Gastrocnemius medialis (tissue), 4 donors: Measurements from ENCODE around the gene RPL27A. TPM values are rescaled to one million over a fixed set of nuclear protein-coding genes. Genes with fewer than 3 reads are reported as not detected.
A peak's percentile ranks its signal among the peaks of the same experiment; 100 is the strongest.

Experiments used
- ATAC-seq, 2 donors: fragments of 150-250 bp; one replicate each; pipeline ENCODE4 v1.9.1; 2016
- DNase-seq, 2 donors: peaks; one replicate each; pipeline ENCODE4 v3.0.0-alpha.2; 2019
- H3K27ac ChIP-seq, 4 donors: fragments of 200-600 bp; sonication (generic); 1 replicate in 1 of 4; 2 replicates in 3 of 4; pipeline ENCODE4 v1.5.1; 2016 to 2018; ENCODE audit warnings: mild to moderate bottlenecking in 2 of 4, moderate library complexity in 1 of 4
- H3K27me3 ChIP-seq, 3 donors: fragments of 200-600 bp; sonication (generic) in 2 of 3; 1 replicate in 1 of 3; 2 replicates in 2 of 3; pipeline versions ENCODE4 v1.5.1 to v1.6.0; 2016 to 2019; ENCODE audit warnings: mild to moderate bottlenecking in 1 of 3, moderate library complexity in 1 of 3
- H3K36me3 ChIP-seq, 2 donors: fragments of 200-600 bp; sonication (generic) in 1 of 2; one replicate each; pipeline ENCODE4 v1.5.1; 2017 to 2018
- H3K4me1 ChIP-seq, 2 donors: fragments of 200-600 bp; sonication (generic) in 1 of 2; one replicate each; pipeline ENCODE4 v1.5.1; 2016 to 2017; ENCODE audit warnings: mild to moderate bottlenecking in 2 of 2
- H3K4me3 ChIP-seq, 4 donors: fragments of 200-600 bp; sonication (generic) in 3 of 4; 1 replicate in 1 of 4; 2 replicates in 3 of 4; pipeline ENCODE4 v1.5.1; 2016 to 2019; ENCODE audit warnings: mild to moderate bottlenecking in 2 of 4
- H3K9me3 ChIP-seq, 3 donors: fragments of 200-600 bp; sonication (generic) in 2 of 3; 1 replicate in 1 of 3; 2 replicates in 2 of 3; pipeline ENCODE4 v1.5.1; 2016 to 2019
- CTCF ChIP-seq, 5 experiments: fragments of 450-650 bp in 3 of 5; fragments of 200-600 bp in 2 of 5; sonication (generic) in 2 of 5; IDR thresholded peaks in 4 of 5; conservative IDR thresholded peaks in 1 of 5; 1 replicate in 4 of 5; 2 replicates in 1 of 5; pipeline ENCODE4 v1.5.1; 2016 to 2019; ENCODE audit warnings: antibody characterized with exemption in 5 of 5, mild to moderate bottlenecking in 3 of 5, moderate library complexity in 3 of 5
- POLR2A ChIP-seq, 2 donors: fragments of 450-650 bp; IDR thresholded peaks; one replicate each; pipeline ENCODE4 v1.6.1; 2017; ENCODE audit warnings: antibody characterized with exemption in 2 of 2, mild to moderate bottlenecking in 2 of 2, moderate library complexity in 2 of 2
- in situ Hi-C, 4 donors: fragments of 200-750 bp; cut with MboI; loops; one replicate each; pipeline versions ENCODE4 v1.15.0 to v1.8.0; 2017; ENCODE audit warnings: low sequenced_read_pairs in 4 of 4
- intact Hi-C: fragments of 100-400 bp; cut with DNase I; formaldehyde crosslinking; loops from one replicate; pipeline ENCODE4 v1.15.1; 2023; ENCODE audit warnings: low total_unique reads
- total RNA-seq, 4 donors: library from RNA; depleted of rRNA; stranded (reverse); fragments of >200 nt; gene quantifications; one replicate each; pipeline versions ENCODE4 v1.1.0 to v1.2.3, GENCODE V29; 2016

The RPL27A gene
- total RNA-seq, 4 donors from 2014 or later: 598 to 693 (median 633) TPM

- in situ Hi-C loops: no loop called here
- no peaks in the 10 kb centered on the region for H3K36me3 ChIP-seq
- no peaks in the 10 kb centered on the region for H3K27me3 ChIP-seq
- peak; percentile 9 to 19 for ATAC-seq
- DNase-seq: no peak
- H3K4me1 ChIP-seq: peaks cover 18 to 32% of the 10 kb centered on the region in 2 donors
- intact Hi-C loops: loop anchor here (2.0 kb wide), 1 partner anchor 25 kb away; no protein-coding TSS in a partner anchor
- H3K9me3 ChIP-seq: no peaks in the 10 kb centered on the region
- H3K27ac ChIP-seq: peak overlapping the region; percentile 72 to 76 (median 74)
- TF ChIP-seq POLR2A (IDR thresholded peaks at IDR 0.05) (no peak), CTCF (IDR thresholded peaks at IDR 0.05 in 4 of 5, conservative IDR thresholded peaks at IDR 0.05 in 1 of 5) (no peak)
- H3K4me3 ChIP-seq: no peak overlapping the region
Measured at GRCh38 chr11:8732324-8732670, 49.7 kb downstream of the RPL27A start.

- peak; percentile 84 to 86 for ATAC-seq
- H3K27me3 ChIP-seq: no peaks in the 10 kb centered on the region
- no peaks in the 10 kb centered on the region for H3K36me3 ChIP-seq
- no peak for TF ChIP-seq CTCF (IDR thresholded peaks at IDR 0.05 in 4 of 5, conservative IDR thresholded peaks at IDR 0.05 in 1 of 5)
- peaks cover 18 to 32% of the 10 kb centered on the region in 2 donors for H3K4me1 ChIP-seq
- peak; percentile 41 to 75 for DNase-seq
- intact Hi-C loops: loop anchor here (2.0 kb wide), 1 partner anchor 24 kb away; no protein-coding TSS in a partner anchor
- H3K9me3 ChIP-seq: no peaks in the 10 kb centered on the region
- peak overlapping the region; percentile 72 to 76 (median 74) for H3K27ac ChIP-seq
- H3K4me3 ChIP-seq: no peak overlapping the region
- in situ Hi-C loops: no loop called here
Measured at GRCh38 chr11:8732748-8733241, 50.2 kb downstream of the RPL27A start.

- DNase-seq (no peak), ATAC-seq (no peak)
- Histone ChIP-seq H3K9me3 (no peaks in the 10 kb centered on the region), H3K27ac (peak overlapping the region in 2 of 4 donors; percentile 72 to 76), H3K27me3 (no peaks in the 10 kb centered on the region), H3K4me1 (peaks cover 18 to 22% of the 10 kb centered on the region in 2 donors), H3K36me3 (no peaks in the 10 kb centered on the region), H3K4me3 (no peak overlapping the region)
- in situ Hi-C loops: no loop called here
- intact Hi-C loops: loop anchor here (2.0 kb wide), 1 partner anchor 23 kb away; no protein-coding TSS in a partner anchor
- no peak for TF ChIP-seq CTCF (IDR thresholded peaks at IDR 0.05 in 4 of 5, conservative IDR thresholded peaks at IDR 0.05 in 1 of 5)
- TF ChIP-seq POLR2A (IDR thresholded peaks at IDR 0.05): no peak
Measured at GRCh38 chr11:8733852-8734251, 51.3 kb downstream of the RPL27A start.

GRCh38 chr11:8735094-8735493, 52.5 kb downstream of the RPL27A start:
- Histone ChIP-seq H3K4me3 (no peak overlapping the region), H3K27me3 (no peaks in the 10 kb centered on the region), H3K9me3 (no peaks in the 10 kb centered on the region), H3K36me3 (no peaks in the 10 kb centered on the region), H3K27ac (no peak overlapping the region), H3K4me1 (peaks cover 18 to 21% of the 10 kb centered on the region in 2 donors)
- no peak for TF ChIP-seq POLR2A (IDR thresholded peaks at IDR 0.05)
- TF ChIP-seq CTCF (IDR thresholded peaks at IDR 0.05 in 4 of 5, conservative IDR thresholded peaks at IDR 0.05 in 1 of 5): no peak
- in situ Hi-C loops: no loop called here
- ATAC-seq: no peak
- DNase-seq: no peak
- intact Hi-C loops: no loop called here

- no peaks in the 10 kb centered on the region for H3K4me1 ChIP-seq
- no peak for ATAC-seq
Measured at GRCh38 chr11:8739309-8739793, 56.8 kb downstream of the RPL27A start.

More at GRCh38 chr11:8739309-8739793, 56.8 kb downstream of the RPL27A start:
- Histone ChIP-seq H3K27ac (no peak overlapping the region), H3K36me3 (no peaks in the 10 kb centered on the region), H3K27me3 (no peaks in the 10 kb centered on the region), H3K4me3 (no peak overlapping the region), H3K9me3 (no peaks in the 10 kb centered on the region)
- intact Hi-C loops (no loop called here), in situ Hi-C loops (no loop called here)
- TF ChIP-seq POLR2A (IDR thresholded peaks at IDR 0.05): no peak
- TF ChIP-seq CTCF (IDR thresholded peaks at IDR 0.05 in 4 of 5, conservative IDR thresholded peaks at IDR 0.05 in 1 of 5): no peak
- no peak for DNase-seq
